ENCODE data around the gene BBS9.
"Not testable (repeated sequence)": the region's sequence is repeated elsewhere in the genome, so short reads cannot be mapped to it uniquely, and the experiment has no call there.

BBS9 gene

DNA sequence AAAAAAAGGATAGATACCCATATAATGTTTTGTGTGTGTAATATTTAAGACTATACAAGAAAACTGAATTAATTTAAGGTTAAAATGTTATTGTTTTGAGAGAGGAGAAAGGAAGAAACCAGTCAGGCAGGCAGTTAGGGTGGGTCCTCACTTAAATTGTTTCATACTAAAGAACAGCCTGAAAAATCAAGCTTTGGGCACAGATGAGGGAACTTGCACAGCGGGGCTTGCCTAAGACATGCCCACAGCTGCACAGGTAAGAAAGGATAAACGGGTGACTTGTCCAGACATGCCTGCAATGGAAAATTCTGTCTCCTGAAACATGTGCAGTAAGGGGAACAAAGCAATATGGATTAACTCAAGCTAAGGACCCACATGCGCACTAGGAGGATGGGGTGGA lies 158.4 kb downstream of the BBS9 start:
- H3K4me3 Mint-ChIP-seq = no peak overlapping the region
- H3K36me3 Mint-ChIP-seq (ENCODE audit: low read depth) = no peaks in the 10 kb centered on the region
- no peak for DNase-seq (ENCODE audit: low spot score)
- no peaks in the 10 kb centered on the region for H3K4me1 Mint-ChIP-seq (ENCODE audit: low read depth)
- no peaks in the 10 kb centered on the region for H3K27me3 Mint-ChIP-seq (ENCODE audit: low read depth)
- peaks cover 9% of the 10 kb centered on the region for H3K9me3 Mint-ChIP-seq
- H3K27ac Mint-ChIP-seq = no peak overlapping the region

DNA sequence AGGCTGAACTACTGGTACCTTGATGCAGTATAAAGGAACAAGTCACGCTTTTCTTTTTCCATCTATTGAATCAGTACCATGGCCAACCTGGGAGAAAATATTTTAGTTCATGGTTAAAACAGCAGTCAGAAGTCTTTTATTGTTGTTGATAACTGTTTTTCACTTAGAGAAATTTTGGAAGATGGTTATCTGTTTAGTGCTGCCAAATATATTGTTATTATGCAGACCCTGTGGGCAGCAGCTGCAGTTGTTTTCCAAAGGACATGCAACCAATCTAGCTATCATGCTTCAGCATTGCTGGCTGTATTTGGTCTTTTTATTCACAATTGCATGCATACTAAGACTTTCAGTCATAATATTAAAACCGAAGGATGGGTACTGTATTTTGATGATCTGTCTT lies 169.5 kb downstream of the BBS9 start:
- H3K4me1 Mint-ChIP-seq (ENCODE audit: low read depth) = no peaks in the 10 kb centered on the region
- no peak overlapping the region for H3K27ac Mint-ChIP-seq
- peaks cover 33% of the 10 kb centered on the region for H3K9me3 Mint-ChIP-seq
- no peaks in the 10 kb centered on the region for H3K27me3 Mint-ChIP-seq (ENCODE audit: low read depth)
- no peak overlapping the region for H3K4me3 Mint-ChIP-seq
- DNase-seq (ENCODE audit: low spot score) = no peak
- no peaks in the 10 kb centered on the region for H3K36me3 Mint-ChIP-seq (ENCODE audit: low read depth)

DNA sequence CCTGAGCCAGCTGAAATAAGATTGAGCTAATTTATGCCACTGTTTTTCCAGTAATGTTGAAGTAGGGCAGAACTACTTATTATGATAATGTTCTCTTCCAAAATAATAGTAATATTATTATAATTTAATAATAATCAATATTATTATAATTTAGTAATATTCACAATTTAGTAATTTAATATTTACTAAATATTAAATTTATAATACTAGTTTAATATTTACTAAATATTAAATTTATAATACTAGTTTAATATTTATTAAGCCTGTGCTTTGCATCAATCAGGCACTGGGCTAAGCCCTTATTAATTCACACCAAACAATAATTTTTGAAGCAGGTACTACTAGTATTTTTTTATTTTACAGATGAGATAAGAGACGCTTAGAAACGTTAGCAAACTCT lies 170.1 kb downstream of the BBS9 start:
- no peak for DNase-seq (ENCODE audit: low spot score)
- Mint-ChIP-seq H3K27ac (no peak overlapping the region), H3K36me3 (ENCODE audit: low read depth) (no peaks in the 10 kb centered on the region), H3K4me1 (ENCODE audit: low read depth) (no peaks in the 10 kb centered on the region), H3K27me3 (ENCODE audit: low read depth) (no peaks in the 10 kb centered on the region), H3K9me3 (peaks cover 33% of the 10 kb centered on the region), H3K4me3 (no peak overlapping the region)

DNA sequence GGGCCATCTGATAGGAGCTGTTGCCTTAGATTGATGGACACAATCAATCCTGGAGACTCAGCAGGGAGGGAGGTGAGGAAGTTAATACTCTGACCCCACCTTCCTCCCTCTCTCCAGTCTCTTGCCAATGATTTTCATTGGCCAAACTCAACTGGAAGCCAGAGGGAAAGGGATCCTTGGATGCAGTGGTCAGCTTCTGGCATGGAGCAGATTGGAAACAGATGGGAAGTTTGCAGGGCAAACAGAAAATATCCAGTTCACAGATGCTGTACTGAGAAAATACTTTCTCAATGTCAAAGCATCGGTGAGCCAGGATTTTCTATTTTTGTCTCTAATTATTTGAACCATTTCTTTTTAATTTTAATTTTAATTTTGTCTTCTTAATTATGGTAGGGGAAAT lies 170.8 kb downstream of the BBS9 start:
- Mint-ChIP-seq H3K36me3 (ENCODE audit: low read depth) (no peaks in the 10 kb centered on the region), H3K4me1 (ENCODE audit: low read depth) (no peaks in the 10 kb centered on the region), H3K9me3 (peaks cover 33% of the 10 kb centered on the region), H3K27ac (no peak overlapping the region), H3K27me3 (ENCODE audit: low read depth) (no peaks in the 10 kb centered on the region), H3K4me3 (no peak overlapping the region)
- DNase-seq (ENCODE audit: low spot score) = no peak

DNA sequence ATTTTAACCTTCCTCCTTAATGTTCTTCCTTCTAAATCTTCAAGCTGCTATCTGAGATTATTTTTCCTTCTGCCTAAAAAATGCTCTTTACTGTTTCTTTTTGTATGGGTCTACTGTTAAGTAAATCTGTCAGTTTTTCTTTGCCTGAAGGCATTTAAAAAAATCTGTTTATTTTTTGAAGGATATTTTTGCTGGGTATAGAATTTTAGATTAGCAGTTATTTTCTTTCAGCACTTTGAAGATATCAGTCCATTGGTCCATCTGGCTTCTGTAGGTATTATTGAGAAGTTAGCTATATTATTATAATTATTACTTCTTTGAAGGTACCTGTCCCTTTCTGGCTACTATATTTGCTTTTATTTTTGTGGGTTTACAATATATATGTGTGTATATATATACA lies 171.4 kb downstream of the BBS9 start:
- no peak overlapping the region for H3K27ac Mint-ChIP-seq
- no peaks in the 10 kb centered on the region for H3K27me3 Mint-ChIP-seq (ENCODE audit: low read depth)
- no peak overlapping the region for H3K4me3 Mint-ChIP-seq
- DNase-seq (ENCODE audit: low spot score) = no peak
- H3K9me3 Mint-ChIP-seq = peaks cover 35% of the 10 kb centered on the region
- H3K4me1 Mint-ChIP-seq (ENCODE audit: low read depth) = no peaks in the 10 kb centered on the region
- H3K36me3 Mint-ChIP-seq (ENCODE audit: low read depth) = no peaks in the 10 kb centered on the region

DNA sequence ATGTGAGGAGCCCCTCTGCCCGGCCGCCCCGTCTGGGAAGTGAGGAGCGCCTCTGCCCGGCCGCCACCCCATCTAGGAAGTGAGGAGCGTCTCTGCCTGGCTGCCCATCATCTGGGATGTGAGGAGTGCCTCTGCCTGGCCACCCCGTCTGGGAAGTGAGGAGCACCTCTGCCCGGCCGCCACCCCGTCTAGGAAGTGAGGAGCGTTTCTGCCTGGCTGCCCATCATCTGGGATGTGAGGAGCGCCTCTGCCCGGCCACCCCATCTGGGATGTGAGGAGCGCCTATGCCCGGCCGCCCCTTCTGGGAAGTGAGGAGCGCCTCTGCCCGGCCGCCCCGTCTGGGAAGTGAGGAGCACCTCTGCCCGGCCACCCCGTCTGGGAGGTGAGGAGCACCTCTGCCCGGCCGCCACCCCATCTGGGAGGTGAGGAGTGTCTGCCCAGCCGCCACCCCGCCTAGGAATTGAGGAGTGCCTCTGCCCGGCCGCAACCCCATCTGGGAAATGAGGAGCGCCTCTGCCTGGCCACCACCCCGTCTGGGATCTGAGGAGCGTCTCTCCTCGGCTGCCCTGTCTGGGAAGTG lies 174.7 kb downstream of the BBS9 start:
- H3K4me3 Mint-ChIP-seq; H3K4me1 Mint-ChIP-seq (ENCODE audit: low read depth); H3K36me3 Mint-ChIP-seq (ENCODE audit: low read depth); H3K27me3 Mint-ChIP-seq (ENCODE audit: low read depth); DNase-seq (ENCODE audit: low spot score); H3K27ac Mint-ChIP-seq: not testable (repeated sequence)
- peaks cover 39% of the 10 kb centered on the region for H3K9me3 Mint-ChIP-seq

DNA sequence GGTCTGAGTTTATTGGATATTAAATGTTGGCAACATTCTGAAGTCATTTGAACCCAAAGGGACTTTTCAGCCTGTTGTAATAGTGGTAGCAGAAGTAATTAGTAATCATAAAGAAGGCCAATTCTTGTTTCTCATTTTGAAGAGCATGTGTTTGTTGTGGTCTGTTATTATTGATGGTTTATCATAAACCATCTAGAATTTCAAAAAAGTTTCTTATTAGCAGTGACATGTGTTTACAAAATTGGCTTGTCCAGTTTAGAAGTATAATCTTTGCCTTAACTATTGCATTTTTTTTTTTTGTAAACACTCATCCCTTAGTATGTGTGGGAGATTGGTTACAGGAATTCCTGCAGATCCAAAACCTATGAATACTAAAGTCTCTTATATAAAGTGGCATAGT lies 177.8 kb downstream of the BBS9 start:
- DNase-seq (ENCODE audit: low spot score) = no peak
- no peaks in the 10 kb centered on the region for H3K4me1 Mint-ChIP-seq (ENCODE audit: low read depth)
- no peaks in the 10 kb centered on the region for H3K36me3 Mint-ChIP-seq (ENCODE audit: low read depth)
- H3K27me3 Mint-ChIP-seq (ENCODE audit: low read depth) = no peaks in the 10 kb centered on the region
- H3K4me3 Mint-ChIP-seq = no peak overlapping the region
- peaks cover 16% of the 10 kb centered on the region for H3K9me3 Mint-ChIP-seq
- no peak overlapping the region for H3K27ac Mint-ChIP-seq

DNA sequence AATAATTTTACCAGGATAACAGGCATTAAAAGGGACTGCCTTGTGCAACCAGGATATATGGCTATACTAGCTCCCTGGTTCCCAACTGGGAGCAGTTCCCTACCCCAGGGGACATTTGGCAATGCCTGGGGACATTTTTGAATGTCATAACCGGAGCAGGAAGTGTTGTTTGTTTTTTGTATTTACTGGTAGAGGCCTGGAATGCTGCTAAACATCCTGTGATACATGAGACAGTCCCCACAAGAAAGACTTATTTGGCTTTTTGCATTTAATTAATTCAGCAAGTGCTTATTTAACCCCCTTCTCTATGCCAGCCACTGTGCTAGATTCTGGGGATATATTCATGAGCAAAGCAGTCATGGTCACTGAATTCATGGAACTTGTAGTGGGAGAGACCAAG lies 181.2 kb downstream of the BBS9 start:
- Mint-ChIP-seq H3K27me3 (ENCODE audit: low read depth) (no peaks in the 10 kb centered on the region), H3K27ac (no peak overlapping the region), H3K4me3 (no peak overlapping the region), H3K9me3 (peaks cover 15% of the 10 kb centered on the region), H3K4me1 (ENCODE audit: low read depth) (no peaks in the 10 kb centered on the region), H3K36me3 (ENCODE audit: low read depth) (no peaks in the 10 kb centered on the region)
- DNase-seq (ENCODE audit: low spot score) = no peak

DNA sequence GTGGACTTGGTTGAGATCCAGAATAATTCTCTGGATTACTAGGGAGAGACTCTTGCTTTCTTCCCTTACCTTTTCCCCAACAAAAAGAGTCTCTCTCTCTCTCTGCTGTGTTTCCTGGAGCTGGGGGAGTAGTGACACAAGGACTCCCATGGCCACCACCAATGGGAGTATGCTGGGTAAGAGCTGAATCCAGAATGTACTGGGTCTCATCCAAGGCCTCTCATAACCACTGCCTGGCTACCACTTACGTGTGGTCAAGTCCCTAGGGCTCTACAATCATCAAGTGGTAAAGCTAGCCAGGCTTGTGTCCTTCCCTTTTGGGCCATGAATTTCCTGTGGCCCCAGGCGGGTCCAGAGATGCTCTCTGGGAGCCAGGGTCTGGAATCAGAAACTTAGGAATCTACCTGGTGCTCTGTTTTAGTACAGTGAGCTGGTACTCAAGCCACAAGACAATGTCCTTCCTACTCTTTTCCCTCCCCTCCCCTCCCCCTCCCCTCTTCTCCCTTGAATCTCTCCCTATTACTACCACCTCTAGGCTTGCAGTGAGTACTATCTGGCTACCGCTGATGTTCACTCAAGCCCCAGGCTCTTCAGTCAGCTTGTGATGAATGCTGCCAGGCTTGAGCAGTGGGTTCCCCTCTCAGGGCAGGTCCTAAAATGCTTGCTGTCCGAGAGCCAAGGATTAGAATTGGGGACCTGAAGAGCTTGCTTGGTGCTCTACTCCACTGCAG lies 196.6 kb downstream of the BBS9 start:
- no peak for DNase-seq (ENCODE audit: low spot score)
- Mint-ChIP-seq H3K27ac (no peak overlapping the region), H3K4me1 (ENCODE audit: low read depth) (no peaks in the 10 kb centered on the region), H3K36me3 (ENCODE audit: low read depth) (no peaks in the 10 kb centered on the region), H3K27me3 (ENCODE audit: low read depth) (no peaks in the 10 kb centered on the region), H3K9me3 (peaks cover 26% of the 10 kb centered on the region), H3K4me3 (no peak overlapping the region)

DNA sequence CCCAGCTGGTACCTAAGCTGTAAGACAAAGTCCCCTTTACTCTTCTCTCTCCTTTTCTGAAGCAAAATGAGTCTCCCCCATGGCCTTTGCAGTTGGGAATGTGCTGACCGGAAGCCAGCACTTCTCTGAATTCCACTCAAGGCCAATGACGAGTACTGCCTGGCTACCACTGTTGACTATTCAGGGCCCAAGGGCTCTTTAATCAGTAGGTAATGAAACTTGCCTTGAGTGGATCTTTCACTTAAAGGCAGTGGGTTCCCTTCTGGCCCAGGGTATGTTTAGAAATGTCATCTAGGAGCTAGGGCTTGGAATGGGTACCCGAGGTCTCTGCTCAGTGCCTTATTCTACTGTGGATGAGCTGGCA lies 197.1 kb downstream of the BBS9 start:
- Mint-ChIP-seq H3K9me3 (peaks cover 21% of the 10 kb centered on the region), H3K27me3 (ENCODE audit: low read depth) (no peaks in the 10 kb centered on the region), H3K27ac (no peak overlapping the region), H3K36me3 (ENCODE audit: low read depth) (no peaks in the 10 kb centered on the region), H3K4me3 (no peak overlapping the region), H3K4me1 (ENCODE audit: low read depth) (no peaks in the 10 kb centered on the region)
- no peak for DNase-seq (ENCODE audit: low spot score)

DNA sequence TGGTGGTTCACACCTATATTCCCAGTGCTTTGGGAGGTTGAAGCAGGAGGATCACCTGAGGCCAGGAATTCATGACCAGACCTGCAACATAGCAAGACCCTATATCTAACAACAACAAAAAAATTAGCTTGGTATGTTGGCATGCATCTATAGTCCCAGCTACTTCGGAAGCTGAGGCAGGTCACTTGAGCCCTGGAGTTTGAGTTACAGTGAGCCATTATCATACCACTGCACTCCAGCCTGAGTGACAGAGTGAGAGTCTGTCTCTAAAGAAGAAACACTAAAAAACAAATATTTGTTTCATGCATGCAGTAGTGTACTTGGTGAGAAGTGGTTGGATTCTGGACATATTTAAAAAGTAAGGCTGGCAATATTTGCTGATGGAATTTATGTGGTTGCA lies 198.1 kb downstream of the BBS9 start:
- H3K9me3 Mint-ChIP-seq = peaks cover 16% of the 10 kb centered on the region
- H3K27me3 Mint-ChIP-seq (ENCODE audit: low read depth) = no peaks in the 10 kb centered on the region
- no peak overlapping the region for H3K4me3 Mint-ChIP-seq
- no peak overlapping the region for H3K27ac Mint-ChIP-seq
- no peaks in the 10 kb centered on the region for H3K36me3 Mint-ChIP-seq (ENCODE audit: low read depth)
- no peaks in the 10 kb centered on the region for H3K4me1 Mint-ChIP-seq (ENCODE audit: low read depth)
- DNase-seq (ENCODE audit: low spot score) = no peak

DNA sequence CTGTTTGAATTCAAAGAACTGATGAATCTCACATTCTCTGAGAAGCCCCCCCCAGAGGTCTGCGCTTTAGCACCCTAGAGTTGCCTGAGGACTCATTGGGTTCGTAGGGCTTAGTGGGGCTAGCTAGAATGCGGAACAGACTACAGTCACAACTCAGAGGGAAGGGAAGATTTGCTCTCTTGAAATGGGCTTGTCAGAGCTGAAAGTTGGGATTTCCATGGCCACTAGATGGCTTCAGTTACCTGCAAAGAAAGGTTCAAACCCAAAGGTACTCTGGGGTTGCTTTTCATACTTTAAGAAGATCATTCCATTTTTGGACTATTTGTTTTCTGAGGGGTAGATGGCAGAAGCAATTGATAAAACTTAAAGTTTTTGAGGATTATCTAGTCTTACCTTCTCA lies 205.0 kb downstream of the BBS9 start:
- no peak overlapping the region for H3K4me3 Mint-ChIP-seq
- H3K27ac Mint-ChIP-seq = no peak overlapping the region
- no peak for DNase-seq (ENCODE audit: low spot score)
- no peaks in the 10 kb centered on the region for H3K9me3 Mint-ChIP-seq
- H3K4me1 Mint-ChIP-seq (ENCODE audit: low read depth) = no peaks in the 10 kb centered on the region
- no peaks in the 10 kb centered on the region for H3K27me3 Mint-ChIP-seq (ENCODE audit: low read depth)
- H3K36me3 Mint-ChIP-seq (ENCODE audit: low read depth) = no peaks in the 10 kb centered on the region

DNA sequence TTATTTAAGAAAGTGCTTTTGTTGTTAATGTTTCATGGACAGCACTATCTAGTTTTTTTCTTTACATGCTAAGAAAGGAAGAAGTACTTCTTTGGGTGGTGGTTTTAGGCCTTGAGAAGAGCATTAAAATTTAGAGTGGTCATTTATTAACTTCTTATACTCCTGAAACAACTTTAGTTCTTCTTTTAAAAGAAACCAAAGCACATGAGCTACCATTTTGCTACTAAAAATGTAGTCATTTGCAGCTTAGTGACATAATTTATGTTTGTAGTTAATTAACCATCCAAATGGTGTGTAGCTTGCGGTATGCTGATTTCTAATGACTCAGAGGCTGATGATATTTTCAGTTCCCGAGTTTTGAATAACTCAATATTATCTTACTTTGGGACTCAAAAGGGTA lies 207.5 kb downstream of the BBS9 start:
- Mint-ChIP-seq H3K9me3 (no peaks in the 10 kb centered on the region), H3K36me3 (ENCODE audit: low read depth) (no peaks in the 10 kb centered on the region), H3K4me1 (ENCODE audit: low read depth) (no peaks in the 10 kb centered on the region)

DNA sequence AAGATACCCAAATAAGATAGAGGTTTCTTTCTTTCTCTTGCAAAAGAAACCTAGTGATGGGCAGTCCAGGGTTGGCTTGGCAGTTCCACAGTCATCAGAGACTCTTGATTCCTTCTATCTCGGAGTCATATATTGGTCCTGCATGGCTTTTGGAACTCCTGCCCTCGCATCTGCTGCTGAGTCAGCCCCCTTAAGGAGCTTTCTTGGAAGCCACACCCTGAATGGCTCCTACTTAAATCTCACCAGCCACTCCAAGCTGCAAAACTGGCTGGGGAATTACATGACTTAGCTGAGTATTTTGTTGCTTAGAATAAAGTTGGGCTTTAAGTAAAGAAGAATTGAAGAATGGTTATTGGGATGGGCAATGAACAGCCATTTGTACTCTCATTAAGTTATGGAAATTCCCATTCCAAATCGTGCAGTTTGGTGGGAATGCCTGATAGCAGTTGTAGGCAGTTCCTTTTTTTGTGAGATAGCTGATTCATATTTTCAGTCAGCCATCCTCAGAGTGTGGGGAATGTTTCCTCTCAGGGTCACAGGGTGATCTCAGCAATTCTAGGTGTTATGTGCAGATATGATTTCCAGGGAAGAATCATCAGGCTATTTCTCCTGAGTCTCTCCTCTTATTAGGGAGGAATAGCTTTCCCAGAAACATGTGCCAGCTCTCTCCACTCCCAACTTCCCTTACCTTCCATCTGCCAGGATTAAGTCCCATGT lies 209.9 kb downstream of the BBS9 start:
- no peaks in the 10 kb centered on the region for H3K36me3 Mint-ChIP-seq (ENCODE audit: low read depth)
- no peaks in the 10 kb centered on the region for H3K27me3 Mint-ChIP-seq (ENCODE audit: low read depth)
- H3K4me3 Mint-ChIP-seq = no peak overlapping the region
- no peaks in the 10 kb centered on the region for H3K9me3 Mint-ChIP-seq
- H3K4me1 Mint-ChIP-seq (ENCODE audit: low read depth) = no peaks in the 10 kb centered on the region
- no peak overlapping the region for H3K27ac Mint-ChIP-seq
- DNase-seq (ENCODE audit: low spot score) = no peak

More for the DNA sequence above, 207.5 kb downstream of the BBS9 start:
- DNase-seq (ENCODE audit: low spot score) = no peak
- Mint-ChIP-seq H3K27ac (no peak overlapping the region), H3K27me3 (ENCODE audit: low read depth) (no peaks in the 10 kb centered on the region), H3K4me3 (no peak overlapping the region)

Measured in T-helper 2 cell treated with Interferon-gamma antibody and Interleukin-4, amounts not matched to agents 5 μg/mL and 100 μg/mL, for 36 hours (primary cell).